Activated CD8-positive, alpha-beta memory T cell treated with anti-CD3 and anti-CD28 coated beads, Interleukin-2, amount 10 ng/mL, durations not matched to agents 7 days and 5 days (primary cell): ENCODE results near the gene SP140. TPM values are rescaled to one million over a fixed set of nuclear protein-coding genes. Genes with fewer than 3 reads are reported as not detected.

ENCODE experiments used
- ATAC-seq: fragments of 150-1000 bp; cut with Tn5 transposase; one replicate; pipeline ENCODE4 v1.10.0; 2021; ENCODE audit warnings: moderate library complexity
- CTCF ChIA-PET: fragments of 350-600 bp; sonication (Branson Sonifier 250); formaldehyde crosslinking; loops from one replicate; lab custom pipeline; 2021; ENCODE audit warnings: antibody characterized with exemption; lab: Charles Lee
- DNase-seq: peaks from one replicate; pipeline ENCODE4 v3.0.0-alpha.2; 2020
- H3K27ac Mint-ChIP-seq: one replicate; pipeline ENCODE4 v1.8.0; 2021; ENCODE audit warnings: mild to moderate bottlenecking, mixed read lengths
- H3K27me3 Mint-ChIP-seq: one replicate; pipeline ENCODE4 v1.8.0; 2021; ENCODE audit warnings: mixed read lengths
- H3K36me3 Mint-ChIP-seq: one replicate; pipeline ENCODE4 v1.8.0; 2021; ENCODE audit warnings: mild to moderate bottlenecking, mixed read lengths
- H3K4me1 Mint-ChIP-seq: one replicate; pipeline ENCODE4 v1.8.0; 2021; ENCODE audit warnings: mixed read lengths
- H3K4me3 Mint-ChIP-seq: one replicate; pipeline ENCODE4 v1.8.0; 2021; ENCODE audit warnings: mild to moderate bottlenecking, moderate library complexity, mixed read lengths
- H3K9me3 Mint-ChIP-seq: one replicate; pipeline ENCODE4 v1.8.0; 2022; ENCODE audit warnings: low read depth, mixed read lengths
- total RNA-seq, 2 experiments: library from RNA; stranded (reverse); gene quantifications; one replicate each; pipeline ENCODE4 v1.2.3, GENCODE V29; 2021

Gene SP140
- total RNA-seq, result 100 to 1,000 TPM; 132 to 142 TPM

GRCh38 chr2:230225486-230225885 is at the start of gene SP140:
Gene SP140, plus strand, starts transcription at chr2:230225736. Its CDS starts 109 bp downstream, at chr2:230225845.
- H3K27ac Mint-ChIP-seq, result peak within 1 kb of the TSS; percentile 98
- CTCF ChIA-PET, result interaction anchor here (1.2 to 1.5 kb wide), 3 partner anchors 9 to 222 kb away, joined by 3 to 7 read pairs (median 3); no protein-coding TSS in a partner anchor
- ATAC-seq, result peak; percentile 88
- H3K4me1 Mint-ChIP-seq, result peaks cover 68% of the 10 kb centered on the region
- DNase-seq, result peak; percentile 93
- peaks cover 33% of the 10 kb centered on the region for H3K36me3 Mint-ChIP-seq
- H3K9me3 Mint-ChIP-seq, result peaks cover 4% of the 10 kb centered on the region
- H3K27me3 Mint-ChIP-seq, result no peaks in the 10 kb centered on the region
- H3K4me3 Mint-ChIP-seq, result peak within 1 kb of the TSS; percentile 92

GRCh38 chr2:230176996-230177395 is 48.5 kb upstream of the SP140 start:
- no peak overlapping the region for H3K27ac Mint-ChIP-seq
- no peak for ATAC-seq

GRCh38 chr2:230178546-230179485 is 46.7 kb upstream of the SP140 start:
- peaks cover 69% of the 10 kb centered on the region for H3K36me3 Mint-ChIP-seq
- CTCF ChIA-PET, result interaction anchor here (0.6 kb wide), 1 partner anchor 152 kb away, joined by 3 read pairs; no protein-coding TSS in a partner anchor
- no peaks in the 10 kb centered on the region for H3K4me1 Mint-ChIP-seq
- H3K4me3 Mint-ChIP-seq, result no peak overlapping the region
- no peak for ATAC-seq
- H3K27me3 Mint-ChIP-seq, result no peaks in the 10 kb centered on the region
- no peak for DNase-seq
- H3K9me3 Mint-ChIP-seq, result no peaks in the 10 kb centered on the region
- H3K27ac Mint-ChIP-seq, result no peak overlapping the region

More at GRCh38 chr2:230176996-230177395, 48.5 kb upstream of the SP140 start:
- no peak overlapping the region for H3K4me3 Mint-ChIP-seq
- CTCF ChIA-PET, result interaction anchor here (1.0 to 1.4 kb wide), 2 partner anchors 15 to 17 kb away, joined by 3 read pairs; no protein-coding TSS in a partner anchor
- H3K27me3 Mint-ChIP-seq, result no peaks in the 10 kb centered on the region
- H3K36me3 Mint-ChIP-seq, result peaks cover 63% of the 10 kb centered on the region
- DNase-seq, result no peak
- no peaks in the 10 kb centered on the region for H3K4me1 Mint-ChIP-seq
- no peaks in the 10 kb centered on the region for H3K9me3 Mint-ChIP-seq

- H3K36me3 Mint-ChIP-seq, result peaks cover 75% of the 10 kb centered on the region
- no peak for ATAC-seq
- no peak overlapping the region for H3K4me3 Mint-ChIP-seq
- no peaks in the 10 kb centered on the region for H3K27me3 Mint-ChIP-seq
- no peak overlapping the region for H3K27ac Mint-ChIP-seq
- no peaks in the 10 kb centered on the region for H3K4me1 Mint-ChIP-seq
- CTCF ChIA-PET, result no interaction called here
- no peaks in the 10 kb centered on the region for H3K9me3 Mint-ChIP-seq
- no peak for DNase-seq
Observed at GRCh38 chr2:230179907-230180306, 45.6 kb upstream of the SP140 start.

- H3K27me3 Mint-ChIP-seq, result no peaks in the 10 kb centered on the region
- CTCF ChIA-PET, result no interaction called here
- peak overlapping the region; percentile 15 for H3K27ac Mint-ChIP-seq
- ATAC-seq, result no peak
- no peaks in the 10 kb centered on the region for H3K9me3 Mint-ChIP-seq
- peaks cover 81% of the 10 kb centered on the region for H3K36me3 Mint-ChIP-seq
- DNase-seq, result no peak
- H3K4me1 Mint-ChIP-seq, result no peaks in the 10 kb centered on the region
- H3K4me3 Mint-ChIP-seq, result no peak overlapping the region
Observed at GRCh38 chr2:230181195-230181594, 44.3 kb upstream of the SP140 start.

GRCh38 chr2:230184727-230185578 is 40.6 kb upstream of the SP140 start:
- Mint-ChIP-seq H3K36me3 (peaks cover 87% of the 10 kb centered on the region), H3K9me3 (peaks cover 3% of the 10 kb centered on the region), H3K4me3 (no peak overlapping the region), H3K27me3 (no peaks in the 10 kb centered on the region), H3K4me1 (no peaks in the 10 kb centered on the region), H3K27ac (no peak overlapping the region)
- CTCF ChIA-PET, result no interaction called here
- no peak for DNase-seq
- ATAC-seq, result no peak

GRCh38 chr2:230202430-230203109 is 23.0 kb upstream of the SP140 start:
- CTCF ChIA-PET, result interaction anchor here (0.7 to 1.5 kb wide), 3 partner anchors 17 to 50 kb away, joined by 3 to 6 read pairs (median 4); partner anchors contain the start of gene SP110
- Mint-ChIP-seq H3K4me1 (peaks cover 31% of the 10 kb centered on the region), H3K27ac (peak overlapping the region; percentile 74), H3K9me3 (no peaks in the 10 kb centered on the region), H3K36me3 (peaks cover 78% of the 10 kb centered on the region), H3K4me3 (no peak overlapping the region), H3K27me3 (no peaks in the 10 kb centered on the region)
- no peak for DNase-seq
- peak; percentile 55 for ATAC-seq

- peaks cover 31% of the 10 kb centered on the region for H3K4me1 Mint-ChIP-seq
- H3K27me3 Mint-ChIP-seq, result no peaks in the 10 kb centered on the region
- CTCF ChIA-PET, result interaction anchor here (0.7 to 1.5 kb wide), 3 partner anchors 10 to 50 kb away, joined by 3 to 6 read pairs (median 4); no protein-coding TSS in a partner anchor
- peak overlapping the region; percentile 74 for H3K27ac Mint-ChIP-seq
- ATAC-seq (no peak), DNase-seq (no peak)
- peaks cover 72% of the 10 kb centered on the region for H3K36me3 Mint-ChIP-seq
- H3K4me3 Mint-ChIP-seq, result no peak overlapping the region
- no peaks in the 10 kb centered on the region for H3K9me3 Mint-ChIP-seq
Observed at GRCh38 chr2:230203110-230203676, 22.3 kb upstream of the SP140 start.

- Mint-ChIP-seq H3K9me3 (no peaks in the 10 kb centered on the region), H3K27ac (peak overlapping the region; percentile 2), H3K4me1 (peaks cover 31% of the 10 kb centered on the region), H3K4me3 (no peak overlapping the region), H3K36me3 (peaks cover 55% of the 10 kb centered on the region), H3K27me3 (no peaks in the 10 kb centered on the region)
- ATAC-seq (no peak), DNase-seq (no peak)
- CTCF ChIA-PET, result interaction anchor here (1.5 kb wide), 1 partner anchor 8 kb away, joined by 4 read pairs; no protein-coding TSS in a partner anchor
Observed at GRCh38 chr2:230205034-230205433, 20.5 kb upstream of the SP140 start.

- CTCF ChIA-PET, result no interaction called here
- Mint-ChIP-seq H3K36me3 (peaks cover 49% of the 10 kb centered on the region), H3K27ac (no peak overlapping the region), H3K9me3 (no peaks in the 10 kb centered on the region), H3K4me1 (peaks cover 32% of the 10 kb centered on the region), H3K27me3 (no peaks in the 10 kb centered on the region), H3K4me3 (no peak overlapping the region)
- DNase-seq, result no peak
- peak; percentile 24 for ATAC-seq
Observed at GRCh38 chr2:230205721-230206120, 19.8 kb upstream of the SP140 start.

- ATAC-seq (peak; percentile 31), DNase-seq (no peak)
- no peak overlapping the region for H3K27ac Mint-ChIP-seq
- CTCF ChIA-PET, result interaction anchor here (1.0 to 1.1 kb wide), 2 partner anchors 48 to 404 kb away, joined by 3 read pairs; no protein-coding TSS in a partner anchor
- no peak overlapping the region for H3K4me3 Mint-ChIP-seq
- no peaks in the 10 kb centered on the region for H3K9me3 Mint-ChIP-seq
- peaks cover 50% of the 10 kb centered on the region for H3K36me3 Mint-ChIP-seq
- H3K4me1 Mint-ChIP-seq, result peaks cover 39% of the 10 kb centered on the region
- no peaks in the 10 kb centered on the region for H3K27me3 Mint-ChIP-seq
Observed at GRCh38 chr2:230208576-230208975, 17.0 kb upstream of the SP140 start.

GRCh38 chr2:230209422-230210051 is 16.0 kb upstream of the SP140 start:
- no peak for DNase-seq
- H3K27me3 Mint-ChIP-seq, result no peaks in the 10 kb centered on the region
- no peak overlapping the region for H3K27ac Mint-ChIP-seq
- peak; percentile 66 for ATAC-seq
- H3K4me1 Mint-ChIP-seq, result peaks cover 45% of the 10 kb centered on the region
- no peaks in the 10 kb centered on the region for H3K9me3 Mint-ChIP-seq
- CTCF ChIA-PET, result interaction anchor here (1.0 to 1.1 kb wide), 2 partner anchors 49 to 403 kb away, joined by 3 read pairs; no protein-coding TSS in a partner anchor
- no peak overlapping the region for H3K4me3 Mint-ChIP-seq
- H3K36me3 Mint-ChIP-seq, result peaks cover 54% of the 10 kb centered on the region
